Upper lobe of left lung (tissue), 4 donors: ENCODE data around the gene LRRC8E.

Experiments
- EP300 ChIP-seq, 4 donors: sonication (generic); formaldehyde crosslinking; IDR thresholded peaks; one replicate each; pipeline ENCODE4 v1.5.1; 2017; ENCODE audit warnings: antibody characterized with exemption in 4 of 4, control low read depth in 2 of 4
- POLR2A ChIP-seq, 4 donors: fragments of 450-650 bp; IDR thresholded peaks; one replicate each; pipeline ENCODE4 v1.5.1; 2016 to 2017; ENCODE audit warnings: antibody characterized with exemption in 4 of 4, mild to moderate bottlenecking in 2 of 4
- POLR2AphosphoS5 ChIP-seq, 2 donors: sonication (generic); formaldehyde crosslinking; IDR thresholded peaks; one replicate each; pipeline ENCODE4 v1.5.1; 2017; ENCODE audit warnings: antibody characterized with exemption in 2 of 2
- TF ChIP-seq, protein P1 (sequence below), 6 experiments: fragments of 450-650 bp in 4 of 6; fragments of 200-600 bp in 2 of 6; sonication (generic) in 2 of 6; IDR thresholded peaks; one replicate each; pipeline ENCODE4 v1.5.1; 2016 to 2019; ENCODE audit warnings: antibody characterized with exemption in 6 of 6

DNA sequence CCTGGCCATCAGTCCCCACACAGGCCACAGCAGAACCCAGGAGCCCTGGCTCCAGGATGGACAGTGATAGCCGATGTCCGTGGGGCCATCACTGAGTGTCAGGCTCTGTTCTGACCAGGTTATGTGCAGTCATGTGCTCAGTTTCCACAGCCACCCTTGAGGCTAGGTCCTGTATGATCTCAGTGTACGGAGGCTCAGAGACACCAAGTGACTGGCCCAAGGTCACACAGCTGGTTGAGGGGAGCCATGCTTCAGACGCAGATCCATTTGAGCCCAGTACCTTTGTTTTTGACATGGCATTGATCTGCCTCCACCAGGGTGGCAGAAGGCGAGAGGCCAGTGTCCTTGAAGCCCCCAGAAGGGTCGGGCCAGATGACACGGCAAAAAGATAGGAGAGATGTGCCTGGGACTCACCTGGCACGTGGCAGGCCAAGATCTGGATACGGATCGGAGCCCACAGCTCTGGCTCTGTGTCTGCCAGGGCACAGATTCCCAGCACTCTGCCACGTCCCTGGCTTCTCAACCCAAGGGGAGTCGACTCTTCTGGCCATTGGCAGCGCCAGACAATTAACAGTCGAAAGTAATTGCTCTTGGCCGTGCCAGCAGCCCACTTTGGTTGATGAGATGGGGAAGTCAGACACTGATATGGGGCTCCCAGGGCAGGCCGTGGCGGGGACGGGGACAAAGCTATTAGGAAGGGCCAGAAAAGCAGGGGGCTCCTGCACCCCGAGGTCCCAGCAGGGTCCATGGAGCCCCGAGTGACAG, 42.7 kb upstream of the LRRC8E start:
- TF ChIP-seq, protein P1, sequence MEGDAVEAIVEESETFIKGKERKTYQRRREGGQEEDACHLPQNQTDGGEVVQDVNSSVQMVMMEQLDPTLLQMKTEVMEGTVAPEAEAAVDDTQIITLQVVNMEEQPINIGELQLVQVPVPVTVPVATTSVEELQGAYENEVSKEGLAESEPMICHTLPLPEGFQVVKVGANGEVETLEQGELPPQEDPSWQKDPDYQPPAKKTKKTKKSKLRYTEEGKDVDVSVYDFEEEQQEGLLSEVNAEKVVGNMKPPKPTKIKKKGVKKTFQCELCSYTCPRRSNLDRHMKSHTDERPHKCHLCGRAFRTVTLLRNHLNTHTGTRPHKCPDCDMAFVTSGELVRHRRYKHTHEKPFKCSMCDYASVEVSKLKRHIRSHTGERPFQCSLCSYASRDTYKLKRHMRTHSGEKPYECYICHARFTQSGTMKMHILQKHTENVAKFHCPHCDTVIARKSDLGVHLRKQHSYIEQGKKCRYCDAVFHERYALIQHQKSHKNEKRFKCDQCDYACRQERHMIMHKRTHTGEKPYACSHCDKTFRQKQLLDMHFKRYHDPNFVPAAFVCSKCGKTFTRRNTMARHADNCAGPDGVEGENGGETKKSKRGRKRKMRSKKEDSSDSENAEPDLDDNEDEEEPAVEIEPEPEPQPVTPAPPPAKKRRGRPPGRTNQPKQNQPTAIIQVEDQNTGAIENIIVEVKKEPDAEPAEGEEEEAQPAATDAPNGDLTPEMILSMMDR (IDR thresholded peaks at IDR 0.05) = no peak
- TF ChIP-seq POLR2A (IDR thresholded peaks at IDR 0.05) (no peak), EP300 (IDR thresholded peaks at IDR 0.05) (no peak), POLR2AphosphoS5 (IDR thresholded peaks at IDR 0.05) (no peak)
